ENCODE measurements around the gene RAB9B.

- TF ChIP-seq EZH2 (IDR thresholded peaks at IDR 0.05; ENCODE audit: low read length, missing control alignments) (no peak), CTCF (conservative IDR thresholded peaks at IDR 0.05 in 1 of 2, IDR thresholded peaks at IDR 0.05 in 1 of 2; ENCODE audit: low read depth in 1 of 2, low read length in 2 of 2) (no peak)
These were observed 55.5 kb downstream of the RAB9B start, which contains the start of gene PLP1 for GRCh38 chrX:103776546-103776945.
